Muscle layer of duodenum (tissue), 2 donors: ENCODE measurements around the gene LAMTOR4.

ENCODE experiments used
- H3K27ac ChIP-seq: one replicate; pipeline ENCODE4 v1.7.0; 2013; ENCODE audit warnings: mild to moderate bottlenecking, low read length
- H3K27me3 ChIP-seq: one replicate; pipeline ENCODE4 v1.7.0; 2013; ENCODE audit warnings: low read depth, mild to moderate bottlenecking, control low read depth, low read length
- H3K36me3 ChIP-seq, 2 donors: one replicate each; pipeline ENCODE4 v1.7.0; 2013; ENCODE audit warnings: low read length in 2 of 2, control low read depth in 1 of 2, mild to moderate bottlenecking in 1 of 2; ENCODE audit not compliant: insufficient read depth in 2 of 2, control insufficient read depth in 1 of 2
- H3K4me1 ChIP-seq, 2 donors: one replicate each; pipeline ENCODE4 v1.7.0; 2013; ENCODE audit warnings: low read length in 2 of 2, mild to moderate bottlenecking in 2 of 2, control low read depth in 1 of 2, moderate library complexity in 1 of 2; ENCODE audit not compliant: insufficient read depth in 2 of 2, control insufficient read depth in 1 of 2
- H3K4me3 ChIP-seq, 2 donors: one replicate each; pipeline ENCODE4 v1.7.0; 2013; ENCODE audit warnings: low read length in 2 of 2, low read depth in 1 of 2, mild to moderate bottlenecking in 1 of 2
- H3K9me3 ChIP-seq, 2 donors: one replicate each; pipeline ENCODE4 v1.7.0; 2013; ENCODE audit warnings: low read length in 2 of 2, control low read depth in 1 of 2, mild to moderate bottlenecking in 1 of 2; ENCODE audit not compliant: control insufficient read depth in 1 of 2
- donor health status: healthy.

LAMTOR4 gene

GRCh38 chr7:100155553-100156317 lies 7.0 kb downstream of the LAMTOR4 start:
- H3K36me3 ChIP-seq = peaks cover 20 to 39% of the 10 kb centered on the region in 2 donors
- no peak overlapping the region for H3K27ac ChIP-seq
- no peak overlapping the region for H3K4me3 ChIP-seq
- H3K27me3 ChIP-seq = no peaks in the 10 kb centered on the region
- no peaks in the 10 kb centered on the region for H3K9me3 ChIP-seq
- H3K4me1 ChIP-seq = peaks cover 16 to 27% of the 10 kb centered on the region in 2 donors

GRCh38 chr7:100156331-100157068 lies 7.8 kb downstream of the LAMTOR4 start:
- Histone ChIP-seq H3K9me3 (no peaks in the 10 kb centered on the region), H3K27me3 (no peaks in the 10 kb centered on the region), H3K4me3 (no peak overlapping the region), H3K27ac (peak overlapping the region; percentile 20), H3K36me3 (peaks cover 20 to 39% of the 10 kb centered on the region in 2 donors), H3K4me1 (peaks cover 16 to 27% of the 10 kb centered on the region in 2 donors)

DNA sequence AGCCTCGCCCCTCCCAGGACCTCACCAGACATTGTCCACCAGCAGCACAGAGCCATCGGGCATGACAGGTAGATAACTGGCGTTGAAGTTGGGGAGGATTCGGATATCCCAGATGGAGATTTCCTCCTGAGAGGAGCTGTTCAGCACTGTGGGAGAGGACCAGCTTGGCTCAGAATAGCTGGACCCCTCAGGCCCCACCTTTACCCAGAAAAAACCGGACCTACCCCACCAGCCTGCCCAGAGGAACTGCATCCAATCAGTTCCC lies 8.3 kb downstream of the LAMTOR4 start:
- H3K4me3 ChIP-seq = peak overlapping the region in 1 of 2 donors; percentile 92

DNA sequence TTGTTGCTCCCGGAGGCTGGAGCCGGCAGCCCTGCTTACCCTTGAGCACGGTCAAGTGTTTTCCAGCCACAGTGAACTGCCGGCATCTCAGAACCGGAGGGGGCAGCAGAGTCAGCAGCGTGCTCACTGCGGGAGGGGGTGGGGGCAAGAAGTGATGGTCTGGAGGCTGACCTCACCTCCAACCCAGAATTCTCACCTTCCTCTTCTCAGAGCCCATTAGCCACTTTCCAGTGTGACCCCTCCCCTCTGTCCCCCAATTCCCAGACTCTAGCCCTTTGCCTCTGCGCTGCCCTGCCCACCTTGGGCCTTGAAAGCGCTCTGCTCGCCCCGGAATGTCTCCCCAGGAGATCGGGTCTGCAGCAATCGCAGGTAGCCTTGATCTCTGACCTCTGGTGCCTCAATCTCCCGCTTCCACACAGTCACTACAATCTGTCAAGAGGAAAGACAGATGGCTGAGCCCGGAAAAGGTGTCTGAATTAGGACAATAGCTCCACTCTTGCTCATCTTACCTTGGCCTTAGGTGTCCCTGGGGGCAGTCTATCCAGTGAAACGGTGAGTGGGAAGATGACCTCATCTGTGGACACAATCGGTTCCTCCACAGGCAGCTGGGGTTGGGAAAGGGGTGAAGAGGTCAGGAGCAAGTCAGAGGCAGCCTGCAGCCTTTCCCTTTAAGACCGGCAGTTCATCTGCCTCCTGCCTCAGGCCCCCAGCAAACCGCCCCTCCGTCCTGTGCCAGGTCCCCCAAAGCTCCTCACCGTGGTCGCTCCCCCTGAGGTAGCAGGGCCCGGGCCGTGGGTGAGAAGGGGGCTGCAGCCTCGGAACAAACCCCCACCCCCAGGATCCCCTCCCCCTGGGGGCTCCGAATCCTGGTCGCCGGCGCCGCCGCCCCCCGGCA lies 8.9 kb downstream of the LAMTOR4 start:
- H3K27ac ChIP-seq = peak overlapping the region; percentile 20
- peaks cover 16 to 27% of the 10 kb centered on the region in 2 donors for H3K4me1 ChIP-seq
- no peaks in the 10 kb centered on the region for H3K9me3 ChIP-seq
- H3K27me3 ChIP-seq = no peaks in the 10 kb centered on the region
- H3K4me3 ChIP-seq = peak overlapping the region; percentile 26 to 92
- H3K36me3 ChIP-seq = peaks cover 20 to 39% of the 10 kb centered on the region in 2 donors

More for the DNA sequence above, 8.3 kb downstream of the LAMTOR4 start:
- Histone ChIP-seq H3K36me3 (peaks cover 20 to 39% of the 10 kb centered on the region in 2 donors), H3K4me1 (peaks cover 16 to 27% of the 10 kb centered on the region in 2 donors), H3K27ac (peak overlapping the region; percentile 20), H3K9me3 (no peaks in the 10 kb centered on the region), H3K27me3 (no peaks in the 10 kb centered on the region)

GRCh38 chr7:100158229-100159098 lies 9.7 kb downstream of the LAMTOR4 start, which contains the start of gene TRAPPC14:
Gene TRAPPC14 (minus strand): TSS chr7:100158723. CDS start chr7:100158499, 224 bp downstream.
- peaks cover 19 to 34% of the 10 kb centered on the region in 2 donors for H3K36me3 ChIP-seq
- peak within 1 kb of the TSS; percentile 26 to 92 for H3K4me3 ChIP-seq
- no peaks in the 10 kb centered on the region for H3K27me3 ChIP-seq
- H3K27ac ChIP-seq = peak within 1 kb of the TSS; percentile 63
- no peaks in the 10 kb centered on the region for H3K9me3 ChIP-seq
- H3K4me1 ChIP-seq = peaks cover 16 to 27% of the 10 kb centered on the region in 2 donors

GRCh38 chr7:100159099-100159623 lies 10.4 kb downstream of the LAMTOR4 start:
- Histone ChIP-seq H3K4me3 (peak overlapping the region; percentile 26 to 92), H3K4me1 (peaks cover 10 to 25% of the 10 kb centered on the region in 2 donors), H3K27me3 (no peaks in the 10 kb centered on the region), H3K36me3 (peaks cover 12 to 27% of the 10 kb centered on the region in 2 donors), H3K27ac (peak overlapping the region; percentile 63), H3K9me3 (no peaks in the 10 kb centered on the region)

DNA sequence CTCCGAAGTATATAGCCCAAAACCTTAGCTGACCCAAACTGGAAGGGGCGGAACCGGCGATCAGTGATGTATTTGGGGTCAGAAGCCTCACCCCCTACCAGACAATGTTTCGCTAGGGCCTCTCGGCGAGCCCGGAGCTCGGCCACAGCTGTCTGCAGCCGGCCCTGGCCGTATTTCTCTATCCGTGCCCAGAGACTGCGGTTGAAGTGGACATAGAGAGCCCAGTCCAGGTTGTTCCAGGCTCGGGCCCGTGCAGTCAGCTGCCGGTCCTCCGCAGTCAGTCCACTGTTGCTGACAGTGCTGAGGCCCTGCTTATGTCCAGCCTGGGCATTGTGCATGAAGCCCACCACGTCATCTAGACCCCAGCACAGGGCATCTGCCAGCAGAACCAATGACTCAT lies 11.3 kb downstream of the LAMTOR4 start:
- no peaks in the 10 kb centered on the region for H3K27me3 ChIP-seq
- no peaks in the 10 kb centered on the region for H3K9me3 ChIP-seq
- peaks cover 11 to 18% of the 10 kb centered on the region in 2 donors for H3K36me3 ChIP-seq
- H3K4me3 ChIP-seq = no peak overlapping the region
- H3K4me1 ChIP-seq = peaks cover 10 to 18% of the 10 kb centered on the region in 2 donors
- no peak overlapping the region for H3K27ac ChIP-seq

DNA sequence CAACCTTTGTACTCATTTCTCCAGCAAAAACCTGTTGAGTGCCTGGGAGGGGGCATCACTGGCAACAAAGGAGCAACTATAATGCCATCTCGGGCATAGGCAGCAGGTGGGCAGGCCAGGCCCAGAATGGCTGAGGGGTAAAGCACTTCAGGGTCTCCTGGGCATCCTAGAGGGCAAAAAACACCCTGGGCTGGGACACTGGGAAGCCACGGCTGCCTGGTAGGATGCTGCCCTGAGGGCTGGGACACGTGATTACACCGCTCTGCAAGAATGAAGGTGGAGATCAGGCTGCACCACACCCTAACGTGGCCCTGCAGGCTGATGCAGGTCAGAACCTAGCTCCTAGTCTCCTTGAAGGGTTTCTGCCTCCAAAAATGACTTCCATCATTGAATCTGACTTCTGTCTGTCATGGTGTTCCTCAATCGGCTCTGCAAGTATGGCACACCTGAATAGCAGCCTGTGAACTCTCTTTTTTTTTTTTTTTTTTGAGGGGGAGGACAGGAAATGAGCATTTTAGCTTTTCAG lies 14.4 kb downstream of the LAMTOR4 start:
- no peak overlapping the region for H3K4me3 ChIP-seq
- no peaks in the 10 kb centered on the region for H3K36me3 ChIP-seq
- H3K9me3 ChIP-seq = no peaks in the 10 kb centered on the region
- H3K4me1 ChIP-seq = peaks cover 0 to 17% of the 10 kb centered on the region in 2 donors
- H3K27ac ChIP-seq = no peak overlapping the region
- no peaks in the 10 kb centered on the region for H3K27me3 ChIP-seq

DNA sequence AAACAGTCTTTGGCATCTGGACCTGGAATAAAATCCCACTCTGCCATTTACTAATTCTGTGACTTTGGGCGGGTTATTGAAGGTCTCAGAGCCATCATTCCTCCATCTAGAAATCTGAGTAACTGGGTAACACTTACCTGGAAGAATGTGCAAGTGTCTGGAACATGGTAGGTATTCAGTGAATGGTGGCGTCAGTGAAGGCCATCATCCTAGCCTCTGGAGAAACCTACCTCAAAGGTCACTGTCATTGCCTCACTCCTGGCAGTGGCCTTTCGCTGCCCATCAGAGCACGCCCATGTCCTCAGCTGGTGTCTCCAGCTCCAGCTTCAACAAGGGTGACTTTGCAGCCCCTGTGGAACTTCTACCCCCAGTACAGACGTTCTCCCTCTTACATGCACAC lies 15.2 kb downstream of the LAMTOR4 start:
- Histone ChIP-seq H3K9me3 (no peaks in the 10 kb centered on the region), H3K27ac (no peak overlapping the region), H3K4me3 (no peak overlapping the region), H3K36me3 (no peaks in the 10 kb centered on the region), H3K4me1 (peaks cover 0 to 23% of the 10 kb centered on the region in 2 donors), H3K27me3 (no peaks in the 10 kb centered on the region)

DNA sequence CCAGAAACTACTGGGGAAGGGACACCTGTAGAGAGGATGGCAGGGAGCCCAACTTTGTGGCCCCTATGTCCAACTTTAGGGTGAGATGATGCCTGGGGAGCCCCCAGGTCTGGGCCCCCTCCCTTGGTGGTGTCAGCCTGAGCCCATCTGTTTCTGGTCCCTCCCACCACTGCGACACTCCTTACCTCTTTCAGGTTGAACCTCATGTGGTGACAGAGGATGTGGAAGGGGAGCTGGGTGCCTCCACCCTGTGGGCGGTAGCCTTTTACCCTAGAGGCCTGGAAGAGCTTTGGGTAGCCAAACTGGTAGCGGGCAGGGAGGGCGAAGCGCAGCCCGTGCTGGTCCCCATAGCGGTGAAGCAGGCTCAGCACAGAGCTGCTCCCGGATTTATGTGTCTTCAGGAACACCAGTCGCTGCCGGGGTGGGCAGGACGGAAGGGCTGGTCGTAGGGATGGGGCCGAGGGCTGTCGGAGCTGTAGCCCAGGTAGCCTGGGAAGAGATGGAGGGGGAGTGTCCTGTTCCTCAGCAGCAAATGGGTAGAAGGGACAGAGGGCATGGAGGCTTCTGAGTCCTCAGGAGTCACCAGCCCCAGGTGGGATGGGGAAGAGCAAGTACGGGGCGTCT lies 17.7 kb downstream of the LAMTOR4 start:
- no peaks in the 10 kb centered on the region for H3K36me3 ChIP-seq
- no peak overlapping the region for H3K4me3 ChIP-seq
- no peaks in the 10 kb centered on the region for H3K27me3 ChIP-seq
- H3K9me3 ChIP-seq = no peaks in the 10 kb centered on the region
- no peak overlapping the region for H3K27ac ChIP-seq
- H3K4me1 ChIP-seq = peaks cover 0 to 29% of the 10 kb centered on the region in 2 donors
